ENCODE results near the gene IMPA2. TPM values are rescaled to one million over a fixed set of nuclear protein-coding genes. Genes with fewer than 3 reads are reported as not detected.
"Not testable (repeated sequence)": the region's sequence is repeated elsewhere in the genome, so short reads cannot be mapped to it uniquely, and the experiment has no call there.

IMPA2 gene
- total RNA-seq, 4 donors from 2014 or later, result 227 to 572 (median 354) TPM

DNA sequence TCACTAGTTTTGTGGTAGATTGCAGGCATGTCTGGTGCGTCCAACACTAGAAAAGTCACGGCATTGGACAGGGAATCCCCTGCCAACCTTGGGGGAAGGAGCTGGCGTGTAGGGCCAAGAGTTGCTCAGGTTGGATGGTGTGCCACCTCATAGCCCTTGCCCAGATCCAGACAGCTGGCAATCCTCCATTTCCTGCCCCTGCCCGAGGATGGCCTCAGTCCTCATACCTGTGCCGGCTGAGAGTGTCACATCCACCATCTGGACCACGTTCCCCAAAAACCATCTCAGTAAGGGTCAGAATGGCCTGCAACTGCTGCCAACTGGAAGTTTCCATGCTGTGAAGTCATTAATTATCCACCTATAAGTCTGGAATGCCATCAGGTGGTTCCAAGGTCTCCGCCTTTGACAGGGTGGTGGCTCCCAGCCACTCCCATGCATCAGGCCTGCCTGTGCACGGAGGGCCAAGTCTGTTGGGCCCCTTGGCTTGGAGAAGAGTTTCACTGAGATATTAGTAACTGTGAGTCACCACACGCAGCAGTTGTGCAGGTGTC, 55.0 kb downstream of the IMPA2 start:
- DNase-seq (ENCODE audit: low spot score in 2 of 2), result peak; percentile 17 to 78
- no peak overlapping the region for H3K4me3 ChIP-seq (ENCODE audit: low read depth, poor library complexity, severe bottlenecking)
- 52 to 53% methylated on average over 8 to 9 of the region's 9 CpGs for WGBS, 2 donors
- intact Hi-C loops (cut with DNase I; ENCODE audit: low total_unique reads), result loop anchor here (5.0 kb wide), 1 partner anchor 99 kb away; no protein-coding TSS in a partner anchor
- TF ChIP-seq, protein P1, sequence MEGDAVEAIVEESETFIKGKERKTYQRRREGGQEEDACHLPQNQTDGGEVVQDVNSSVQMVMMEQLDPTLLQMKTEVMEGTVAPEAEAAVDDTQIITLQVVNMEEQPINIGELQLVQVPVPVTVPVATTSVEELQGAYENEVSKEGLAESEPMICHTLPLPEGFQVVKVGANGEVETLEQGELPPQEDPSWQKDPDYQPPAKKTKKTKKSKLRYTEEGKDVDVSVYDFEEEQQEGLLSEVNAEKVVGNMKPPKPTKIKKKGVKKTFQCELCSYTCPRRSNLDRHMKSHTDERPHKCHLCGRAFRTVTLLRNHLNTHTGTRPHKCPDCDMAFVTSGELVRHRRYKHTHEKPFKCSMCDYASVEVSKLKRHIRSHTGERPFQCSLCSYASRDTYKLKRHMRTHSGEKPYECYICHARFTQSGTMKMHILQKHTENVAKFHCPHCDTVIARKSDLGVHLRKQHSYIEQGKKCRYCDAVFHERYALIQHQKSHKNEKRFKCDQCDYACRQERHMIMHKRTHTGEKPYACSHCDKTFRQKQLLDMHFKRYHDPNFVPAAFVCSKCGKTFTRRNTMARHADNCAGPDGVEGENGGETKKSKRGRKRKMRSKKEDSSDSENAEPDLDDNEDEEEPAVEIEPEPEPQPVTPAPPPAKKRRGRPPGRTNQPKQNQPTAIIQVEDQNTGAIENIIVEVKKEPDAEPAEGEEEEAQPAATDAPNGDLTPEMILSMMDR (IDR thresholded peaks at IDR 0.05), result no peak
- TF ChIP-seq POLR2A (IDR thresholded peaks at IDR 0.05), result no peak

DNA sequence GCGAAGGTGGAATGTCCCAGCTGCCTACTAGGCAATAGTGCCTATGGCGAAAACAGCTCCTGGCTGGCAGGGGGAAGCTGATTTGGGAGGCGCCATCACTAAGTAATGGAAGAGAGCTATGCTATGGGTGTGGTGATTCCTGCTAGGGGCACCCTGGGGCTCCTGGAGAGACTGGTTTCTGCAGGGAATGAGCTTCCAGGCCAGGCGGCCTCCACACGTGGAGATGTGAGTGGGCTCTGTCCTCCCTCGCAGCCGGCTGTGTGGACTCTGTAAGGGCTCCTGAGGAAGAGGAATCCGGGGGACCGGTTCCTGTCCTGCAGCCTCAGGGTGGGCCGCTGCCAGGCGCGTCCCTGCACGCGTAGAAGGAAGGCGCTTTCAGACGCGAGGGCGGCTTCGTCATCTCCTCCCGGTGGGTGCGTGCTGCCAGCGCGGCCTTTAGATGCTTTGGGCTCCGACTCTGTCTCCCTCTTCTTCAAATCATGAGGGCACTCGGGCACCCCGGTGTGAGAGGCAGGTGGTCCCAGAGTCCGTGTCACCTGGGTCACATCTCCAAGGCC, 56.9 kb downstream of the IMPA2 start:
- peak; percentile 49 to 92 for DNase-seq (ENCODE audit: low spot score in 2 of 2)
- 18 to 26% methylated on average over 13 to 27 of the region's 27 CpGs for WGBS, 2 donors
- no peak for TF ChIP-seq POLR2A (IDR thresholded peaks at IDR 0.05)
- TF ChIP-seq, protein P1 (IDR thresholded peaks at IDR 0.05), result no peak
- H3K4me3 ChIP-seq (ENCODE audit: low read depth, poor library complexity, severe bottlenecking), result no peak overlapping the region
- intact Hi-C loops (cut with DNase I; ENCODE audit: low total_unique reads), result loop anchor here (5.0 kb wide), 1 partner anchor 101 kb away; no protein-coding TSS in a partner anchor

DNA sequence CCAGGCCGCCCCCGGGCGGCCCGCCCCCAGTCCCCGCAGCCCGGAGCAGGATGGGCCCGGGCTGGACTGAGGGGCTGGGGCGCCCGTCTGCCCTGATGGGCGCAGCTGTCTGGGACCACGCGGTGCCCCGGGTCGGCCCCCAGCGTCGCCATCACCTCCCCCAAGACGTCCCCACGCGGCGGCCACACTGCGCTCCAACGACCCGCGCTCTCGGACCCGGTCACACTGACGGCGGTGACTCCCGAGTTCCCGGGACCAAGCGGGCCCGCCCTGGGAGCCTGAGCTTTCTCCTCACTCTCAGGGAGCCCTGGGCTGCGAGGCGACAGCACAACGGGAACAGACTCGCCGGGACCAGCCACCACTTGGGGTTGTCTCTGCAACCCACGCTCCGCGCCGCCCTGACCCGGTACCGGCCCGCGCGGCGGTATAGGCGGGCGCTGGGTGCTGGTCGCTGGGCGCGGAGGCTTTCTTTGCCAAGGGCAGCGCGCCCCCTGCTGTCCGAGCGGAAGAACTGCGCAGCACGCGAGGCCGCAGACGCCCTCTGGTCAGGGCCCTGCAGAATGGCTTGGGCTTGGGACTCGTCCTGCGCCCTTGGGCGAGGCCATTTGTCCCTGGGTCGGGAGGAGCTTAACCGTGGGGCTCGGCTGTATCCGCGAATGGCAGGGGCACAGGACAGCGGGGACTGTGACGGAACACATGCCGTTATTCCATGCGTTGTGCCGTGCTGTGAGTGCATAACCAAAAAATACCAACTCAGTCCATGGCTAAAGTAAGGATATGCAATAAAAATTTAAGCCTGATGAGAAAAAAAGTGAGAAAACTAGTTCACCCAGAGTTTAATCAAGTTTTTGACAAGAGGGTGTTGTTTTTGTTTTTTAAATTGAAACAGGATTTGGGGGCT, 57.6 kb downstream of the IMPA2 start:
- H3K4me3 ChIP-seq (ENCODE audit: low read depth, poor library complexity, severe bottlenecking), result peak overlapping the region; percentile 1
- 1 to 4% methylated on average over 17 to 52 of the region's 74 CpGs for WGBS, 2 donors
- intact Hi-C loops (cut with DNase I; ENCODE audit: low total_unique reads), result loop anchor here (5.0 kb wide), 1 partner anchor 102 kb away; no protein-coding TSS in a partner anchor
- peak; percentile 72 to 96 for DNase-seq (ENCODE audit: low spot score in 2 of 2)
- TF ChIP-seq POLR2A (IDR thresholded peaks at IDR 0.05), result no peak
- TF ChIP-seq, protein P1 (IDR thresholded peaks at IDR 0.05), result peak in 1 of 3 donors; percentile 98

DNA sequence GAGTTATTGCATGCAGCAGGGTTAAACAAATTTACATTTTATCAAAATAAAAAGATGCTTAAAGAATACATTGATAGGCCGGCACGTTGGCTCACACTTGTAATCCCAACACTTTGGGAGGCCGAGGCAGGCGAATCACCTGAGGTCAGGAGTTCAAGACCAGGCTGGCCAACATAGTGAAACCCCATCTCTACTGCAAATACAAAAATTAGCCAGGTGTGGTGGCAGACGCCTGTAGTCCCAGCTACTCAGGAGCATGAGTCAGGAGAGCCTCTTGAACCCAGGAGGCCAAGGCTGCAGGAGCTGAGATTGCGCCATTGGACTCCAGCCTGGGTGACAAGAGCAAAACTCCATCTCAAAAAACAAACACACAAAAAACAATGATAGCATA, 58.2 kb downstream of the IMPA2 start:
- not testable (repeated sequence) for H3K4me3 ChIP-seq (ENCODE audit: low read depth, poor library complexity, severe bottlenecking)
- DNase-seq (ENCODE audit: low spot score in 2 of 2), result peak; percentile 13 to 61
- intact Hi-C loops (cut with DNase I; ENCODE audit: low total_unique reads), result loop anchor here (5.0 kb wide), 1 partner anchor 102 kb away; no protein-coding TSS in a partner anchor
- 47 to 64% methylated on average over 6 of the region's 6 CpGs for WGBS, 2 donors

DNA sequence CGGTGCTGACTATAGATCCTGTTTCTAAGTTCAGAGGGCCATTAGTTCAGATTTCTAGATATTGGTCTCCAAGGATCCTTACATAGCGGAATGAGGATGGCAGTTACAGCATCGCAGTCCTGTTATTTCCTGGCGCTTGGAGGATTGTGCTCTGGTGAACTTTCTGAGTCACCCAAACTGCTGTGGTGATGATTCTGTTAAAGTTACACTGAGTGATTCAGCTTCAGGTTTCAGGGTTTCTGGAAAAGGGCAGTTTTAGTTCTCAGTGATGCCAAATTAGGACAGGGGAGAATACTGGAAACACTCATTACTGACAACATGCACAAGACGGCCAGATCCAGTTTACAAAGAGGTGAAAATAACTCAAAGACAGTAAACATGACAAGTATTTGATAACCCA, 60.3 kb downstream of the IMPA2 start:
- peak; percentile 9 to 25 for DNase-seq (ENCODE audit: low spot score in 2 of 2)
- no peak overlapping the region for H3K4me3 ChIP-seq (ENCODE audit: low read depth, poor library complexity, severe bottlenecking)
- TF ChIP-seq POLR2A (IDR thresholded peaks at IDR 0.05), result no peak
- TF ChIP-seq, protein P1 (IDR thresholded peaks at IDR 0.05), result no peak
- WGBS, 2 donors, result 47 to 54% methylated on average over 5 of the region's 5 CpGs
- intact Hi-C loops (cut with DNase I; ENCODE audit: low total_unique reads), result loop anchor here (10.0 kb wide), 1 partner anchor 307 kb away; no protein-coding TSS in a partner anchor

DNA sequence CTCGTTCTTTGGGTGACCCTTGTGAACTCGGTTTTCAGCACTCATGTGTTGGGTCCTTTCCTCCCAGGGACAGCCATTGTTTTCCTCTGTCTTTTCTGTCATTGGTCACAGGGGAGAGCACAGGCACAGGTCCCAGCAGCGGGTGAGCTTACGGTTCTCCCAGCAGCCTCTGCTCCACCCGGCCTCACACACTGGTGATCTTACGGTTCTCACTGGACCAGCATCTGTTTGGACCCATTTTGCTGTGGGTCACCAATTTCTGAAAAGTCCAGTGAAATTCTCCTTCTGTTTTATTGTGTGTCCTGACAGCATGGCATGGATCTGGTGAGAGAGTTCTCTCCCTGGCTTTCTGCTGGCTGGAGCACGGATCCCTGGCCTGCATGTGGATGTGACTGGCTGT, 62.5 kb downstream of the IMPA2 start:
- 70 to 78% methylated on average over 7 of the region's 7 CpGs for WGBS, 2 donors
- H3K4me3 ChIP-seq (ENCODE audit: low read depth, poor library complexity, severe bottlenecking), result no peak overlapping the region
- no peak for TF ChIP-seq POLR2A (IDR thresholded peaks at IDR 0.05)
- TF ChIP-seq, protein P1 (IDR thresholded peaks at IDR 0.05), result no peak
- peak in 1 of 2 donors; percentile 42 for DNase-seq (ENCODE audit: low spot score in 2 of 2)
- intact Hi-C loops (cut with DNase I; ENCODE audit: low total_unique reads), result loop anchor here (10.0 kb wide), 1 partner anchor 309 kb away; no protein-coding TSS in a partner anchor

Data from lower leg skin (tissue), 4 donors.